Body of pancreas (tissue), 4 donors: Measurements from ENCODE around the gene MSH2. TPM values are rescaled to one million over a fixed set of nuclear protein-coding genes. Genes with fewer than 3 reads are reported as not detected.
"Not testable (repeated sequence)": the region's sequence is repeated elsewhere in the genome, so short reads cannot be mapped to it uniquely, and the experiment has no call there.

Source experiments
- ATAC-seq: fragments of 150-250 bp; one replicate; pipeline ENCODE4 v1.9.1; 2016
- DNase-seq, 4 donors: peaks; one replicate each; pipeline ENCODE4 v3.0.0-alpha.2; 2019
- H3K27ac ChIP-seq, 4 donors: fragments of 200-600 bp; sonication (generic); 1 replicate in 3 of 4; 2 replicates in 1 of 4; pipeline versions ENCODE4 v1.5.1 to v1.6.1; 2016 to 2019; ENCODE audit warnings: mild to moderate bottlenecking in 1 of 4, mixed read lengths in 1 of 4, moderate library complexity in 1 of 4
- H3K27me3 ChIP-seq, 2 donors: fragments of 200-600 bp; sonication (generic); one replicate each; pipeline ENCODE4 v1.6.0; 2016; ENCODE audit warnings: mild to moderate bottlenecking in 1 of 2
- H3K36me3 ChIP-seq, 2 donors: fragments of 200-600 bp; sonication (generic); replicated peaks in 1 of 2; 2 replicates each; pipeline ENCODE4 v1.5.1; 2016; ENCODE audit warnings: low read depth in 2 of 2; ENCODE audit not compliant: insufficient read depth in 1 of 2
- H3K4me1 ChIP-seq: fragments of 200-600 bp; sonication (generic); one replicate; pipeline ENCODE4 v1.6.0; 2016
- H3K4me3 ChIP-seq, 2 donors: fragments of 200-600 bp; sonication (generic); 1 replicate in 1 of 2; 2 replicates in 1 of 2; pipeline ENCODE4 v1.5.1; 2016 to 2019
- H3K9me3 ChIP-seq, 3 donors: fragments of 200-600 bp; sonication (generic); 1 replicate in 2 of 3; 2 replicates in 1 of 3; pipeline ENCODE4 v1.5.1; 2016
- CTCF ChIP-seq, 7 experiments: fragments of 450-650 bp in 4 of 7; fragments of 200-600 bp in 3 of 7; sonication (generic) in 3 of 7; IDR thresholded peaks; one replicate each; pipeline ENCODE4 v1.5.1; 2016 to 2019; ENCODE audit warnings: antibody characterized with exemption in 7 of 7
- POLR2A ChIP-seq, 3 donors: fragments of 450-650 bp; IDR thresholded peaks; one replicate each; pipeline ENCODE4 v1.6.1; 2016; ENCODE audit warnings: antibody characterized with exemption in 3 of 3, mild to moderate bottlenecking in 2 of 3
- WGBS, 2 donors: methylation state at CpG; one replicate each; pipeline ENCODE4 v1.1.5; 2017; 5-methylcytosine and 5-hydroxymethylcytosine counted together
- intact Hi-C: fragments of 100-400 bp; cut with DNase I; formaldehyde crosslinking; loops from one replicate; pipeline ENCODE4 v1.15.1; 2023
- total RNA-seq, 2 donors: library from RNA; depleted of rRNA; stranded (reverse); fragments of >200 nt; gene quantifications; one replicate each; pipeline ENCODE4 v1.1.0, GENCODE V29; 2016

MSH2 gene
- total RNA-seq, 2 donors from 2014 or later, result 9.9 TPM

DNA sequence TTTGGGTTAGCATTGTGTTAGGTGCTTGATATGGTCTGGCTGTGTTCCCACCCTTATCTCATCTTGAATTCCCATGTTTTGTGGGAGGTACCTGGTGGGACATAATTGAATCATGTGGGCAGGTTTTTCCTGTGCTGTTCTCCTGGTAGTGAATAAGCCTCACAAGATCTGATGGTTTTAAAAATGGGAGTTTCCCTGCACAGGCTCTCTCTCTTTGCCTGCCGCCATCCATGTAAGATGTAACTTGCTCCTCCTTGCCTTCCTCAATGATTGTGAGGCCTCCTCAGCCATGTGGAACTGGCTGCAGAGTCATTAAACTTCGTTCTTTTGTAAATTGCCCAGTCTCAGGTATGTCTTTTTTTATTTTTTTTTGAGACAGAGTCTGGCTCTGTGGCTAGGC, 2.8 kb downstream of the MSH2 start:
- Histone ChIP-seq H3K36me3 (no peaks in the 10 kb centered on the region), H3K4me3 (no peak overlapping the region), H3K9me3 (no peaks in the 10 kb centered on the region), H3K27me3 (no peaks in the 10 kb centered on the region), H3K4me1 (peaks cover 15% of the 10 kb centered on the region), H3K27ac (no peak overlapping the region)
- DNase-seq (no peak), ATAC-seq (no peak)
- WGBS, 2 donors, result 100% methylated on average over 2 of the region's 2 CpGs
- intact Hi-C loops, result no loop called here
- TF ChIP-seq POLR2A (IDR thresholded peaks at IDR 0.05) (no peak), CTCF (IDR thresholded peaks at IDR 0.05) (no peak)

DNA sequence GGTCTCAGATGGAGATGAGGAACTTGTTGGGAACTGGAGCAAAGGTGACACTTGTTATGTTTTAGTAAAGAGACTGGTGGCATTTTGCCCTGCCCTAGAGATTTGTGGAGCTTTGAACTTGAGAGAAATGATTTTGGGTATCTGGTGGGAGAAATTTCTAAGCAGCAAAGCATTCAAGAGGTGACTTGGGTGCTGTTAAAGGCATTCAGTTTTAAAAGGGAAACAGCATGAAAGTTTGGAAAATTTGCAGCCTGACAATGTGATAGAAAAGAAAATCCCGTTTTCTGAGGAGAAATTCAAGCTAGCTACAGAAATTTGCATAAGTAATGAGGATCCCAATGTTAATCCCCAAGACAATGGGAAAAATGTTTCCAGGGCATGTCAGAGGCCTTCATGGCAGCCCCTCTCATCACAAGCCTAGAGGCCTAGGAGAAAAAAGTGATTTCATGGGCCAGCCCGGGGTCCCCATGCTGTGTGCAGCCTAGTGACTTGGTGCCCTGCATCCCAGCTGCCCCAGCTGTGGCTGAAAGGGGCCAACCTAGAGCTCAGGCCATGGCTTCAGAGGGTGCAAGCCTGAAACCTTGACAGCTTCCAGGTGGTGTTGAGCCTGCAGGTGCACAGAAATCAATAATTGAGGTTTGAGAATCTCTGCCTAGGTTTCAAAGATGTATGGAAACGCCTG, 3.8 kb downstream of the MSH2 start:
- H3K9me3 ChIP-seq, DNase-seq, ATAC-seq, H3K4me3 ChIP-seq, intact Hi-C loops, H3K27me3 ChIP-seq, H3K36me3 ChIP-seq, H3K27ac ChIP-seq: not testable (repeated sequence)
- H3K4me1 ChIP-seq, result peaks cover 15% of the 10 kb centered on the region
- WGBS, 2 donors, result 95% methylated on average over 2 to 3 of the region's 3 CpGs

GRCh38 chr2:47407976-47408375, 5.0 kb downstream of the MSH2 start:
- H3K9me3 ChIP-seq, intact Hi-C loops, ATAC-seq, H3K36me3 ChIP-seq, H3K4me3 ChIP-seq, H3K4me1 ChIP-seq, H3K27me3 ChIP-seq, H3K27ac ChIP-seq, DNase-seq: not testable (repeated sequence)
- WGBS, 2 donors, result 88 to 95% methylated on average over 2 of the region's 2 CpGs

GRCh38 chr2:47414682-47415458, 11.9 kb downstream of the MSH2 start:
- DNase-seq (no peak), ATAC-seq (no peak)
- intact Hi-C loops, result no loop called here
- no peak overlapping the region for H3K4me3 ChIP-seq
- H3K4me1 ChIP-seq, result no peaks in the 10 kb centered on the region
- 92 to 96% methylated on average over 7 of the region's 7 CpGs for WGBS, 2 donors
- no peaks in the 10 kb centered on the region for H3K9me3 ChIP-seq
- no peak overlapping the region for H3K27ac ChIP-seq
- TF ChIP-seq CTCF (IDR thresholded peaks at IDR 0.05) (no peak), POLR2A (IDR thresholded peaks at IDR 0.05) (no peak)
- peaks cover 0 to 3% of the 10 kb centered on the region in 2 donors for H3K36me3 ChIP-seq
- no peaks in the 10 kb centered on the region for H3K27me3 ChIP-seq

DNA sequence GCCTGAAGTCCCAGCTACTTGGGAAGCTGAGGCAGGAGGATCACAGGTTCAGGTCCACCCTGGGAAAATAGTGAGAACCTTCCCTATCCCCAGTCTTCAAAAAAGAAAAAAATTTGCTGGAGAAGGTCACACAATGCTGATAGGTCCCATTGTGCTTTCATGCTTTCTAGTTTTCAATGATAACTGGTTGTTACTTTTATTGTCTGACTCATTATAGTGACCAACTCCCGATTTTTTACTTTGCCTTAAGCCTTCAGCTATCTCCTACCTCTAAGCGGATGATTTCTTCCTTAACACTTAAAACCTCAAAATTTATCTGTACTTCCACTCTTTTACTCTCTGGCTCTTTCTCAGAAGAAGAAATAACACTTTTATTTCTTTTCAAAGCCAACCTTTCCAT, 17.3 kb downstream of the MSH2 start:
- Histone ChIP-seq H3K27ac (no peak overlapping the region), H3K27me3 (no peaks in the 10 kb centered on the region), H3K4me3 (no peak overlapping the region), H3K4me1 (no peaks in the 10 kb centered on the region), H3K36me3 (peaks cover 0 to 5% of the 10 kb centered on the region in 2 donors), H3K9me3 (no peaks in the 10 kb centered on the region)
- WGBS, 2 donors, result 87 to 92% methylated on average over 2 of the region's 2 CpGs
- intact Hi-C loops, result no loop called here
- ATAC-seq, result no peak
- TF ChIP-seq POLR2A (IDR thresholded peaks at IDR 0.05) (no peak), CTCF (IDR thresholded peaks at IDR 0.05) (no peak)
- no peak for DNase-seq

GRCh38 chr2:47420683-47421082, 17.7 kb downstream of the MSH2 start:
- H3K36me3 ChIP-seq, intact Hi-C loops, ATAC-seq, H3K27me3 ChIP-seq, H3K4me1 ChIP-seq, H3K9me3 ChIP-seq, H3K4me3 ChIP-seq, H3K27ac ChIP-seq, DNase-seq: not testable (repeated sequence)
- WGBS, 2 donors, result 87 to 91% methylated on average over 3 to 10 of the region's 10 CpGs
